Glutamatergic neuron (in vitro differentiated cells): ENCODE measurements around the gene VTI1A. TPM values are rescaled to one million over a fixed set of nuclear protein-coding genes. Genes with fewer than 3 reads are reported as not detected.
"Not testable (repeated sequence)": the region's sequence is repeated elsewhere in the genome, so short reads cannot be mapped to it uniquely, and the experiment has no call there.

ENCODE experiments used
- DNase-seq: peaks from one replicate; pipeline ENCODE4 v3.0.0; 2022
- H3K27ac Mint-ChIP-seq: one replicate; pipeline ENCODE4 v1.8.0; 2020; ENCODE audit warnings: mild to moderate bottlenecking, mixed read lengths, inconsistent platforms; ENCODE audit not compliant: unreplicated experiment
- H3K27me3 Mint-ChIP-seq: one replicate; pipeline ENCODE4 v1.8.0; 2020; ENCODE audit warnings: mild to moderate bottlenecking, moderate library complexity, mixed read lengths, inconsistent platforms; ENCODE audit not compliant: unreplicated experiment
- H3K36me3 Mint-ChIP-seq: one replicate; pipeline ENCODE4 v1.8.0; 2020; ENCODE audit warnings: mild to moderate bottlenecking, mixed read lengths, inconsistent platforms; ENCODE audit not compliant: unreplicated experiment
- H3K4me1 Mint-ChIP-seq: one replicate; pipeline ENCODE4 v1.8.0; 2020; ENCODE audit warnings: mild to moderate bottlenecking, low read depth, mixed read lengths, inconsistent platforms; ENCODE audit not compliant: unreplicated experiment
- H3K4me3 Mint-ChIP-seq: one replicate; pipeline ENCODE4 v1.8.0; 2020; ENCODE audit warnings: mild to moderate bottlenecking, mixed read lengths, inconsistent platforms; ENCODE audit not compliant: unreplicated experiment
- H3K9me3 Mint-ChIP-seq: one replicate; pipeline ENCODE4 v1.8.0; 2020; ENCODE audit warnings: mild to moderate bottlenecking, moderate library complexity, mixed read lengths, inconsistent platforms; ENCODE audit not compliant: unreplicated experiment
- total RNA-seq: library from RNA; stranded (reverse); fragmentation: NEBNext Ultra II Directional; extraction: Animal tissue kit (Norgen Biotek cat#: 25700); gene quantifications from one replicate; pipeline ENCODE4 v1.2.1, GENCODE V29; 2021; ENCODE audit not compliant: unreplicated experiment
- TF ChIP-seq, protein P1 (sequence below): fragments of 200-600 bp; sonication (generic); IDR thresholded peaks from one replicate; pipeline ENCODE4 v1.5.0; 2021; ENCODE audit not compliant: partially characterized antibody, unreplicated experiment

The VTI1A gene
- total RNA-seq, 1 donor from 2014 or later: 61.0 TPM

DNA sequence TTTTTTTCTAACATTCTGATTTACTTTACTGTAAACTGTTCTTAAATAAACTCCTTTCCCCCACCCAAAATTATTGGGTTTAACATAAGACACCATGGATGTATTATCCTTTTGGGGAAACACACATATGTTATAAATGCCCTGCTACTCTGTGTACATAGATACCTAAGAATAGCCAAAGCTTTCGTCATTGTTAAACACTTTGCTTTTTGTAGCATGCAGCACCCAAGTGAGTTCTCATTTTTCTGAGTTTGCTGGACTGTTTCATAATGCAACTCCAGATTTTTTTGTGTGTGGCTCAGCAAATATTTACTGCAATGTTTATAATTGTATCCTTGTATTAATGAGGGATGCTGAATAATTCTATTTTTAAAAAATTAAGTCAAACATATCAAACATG, 86.9 kb downstream of the VTI1A start:
- Mint-ChIP-seq H3K4me1 (peaks cover 11% of the 10 kb centered on the region), H3K27me3 (no peaks in the 10 kb centered on the region), H3K27ac (no peak overlapping the region), H3K4me3 (no peak overlapping the region), H3K36me3 (no peaks in the 10 kb centered on the region), H3K9me3 (no peaks in the 10 kb centered on the region)
- TF ChIP-seq, protein P1, sequence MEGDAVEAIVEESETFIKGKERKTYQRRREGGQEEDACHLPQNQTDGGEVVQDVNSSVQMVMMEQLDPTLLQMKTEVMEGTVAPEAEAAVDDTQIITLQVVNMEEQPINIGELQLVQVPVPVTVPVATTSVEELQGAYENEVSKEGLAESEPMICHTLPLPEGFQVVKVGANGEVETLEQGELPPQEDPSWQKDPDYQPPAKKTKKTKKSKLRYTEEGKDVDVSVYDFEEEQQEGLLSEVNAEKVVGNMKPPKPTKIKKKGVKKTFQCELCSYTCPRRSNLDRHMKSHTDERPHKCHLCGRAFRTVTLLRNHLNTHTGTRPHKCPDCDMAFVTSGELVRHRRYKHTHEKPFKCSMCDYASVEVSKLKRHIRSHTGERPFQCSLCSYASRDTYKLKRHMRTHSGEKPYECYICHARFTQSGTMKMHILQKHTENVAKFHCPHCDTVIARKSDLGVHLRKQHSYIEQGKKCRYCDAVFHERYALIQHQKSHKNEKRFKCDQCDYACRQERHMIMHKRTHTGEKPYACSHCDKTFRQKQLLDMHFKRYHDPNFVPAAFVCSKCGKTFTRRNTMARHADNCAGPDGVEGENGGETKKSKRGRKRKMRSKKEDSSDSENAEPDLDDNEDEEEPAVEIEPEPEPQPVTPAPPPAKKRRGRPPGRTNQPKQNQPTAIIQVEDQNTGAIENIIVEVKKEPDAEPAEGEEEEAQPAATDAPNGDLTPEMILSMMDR: no peak
- DNase-seq: no peak

DNA sequence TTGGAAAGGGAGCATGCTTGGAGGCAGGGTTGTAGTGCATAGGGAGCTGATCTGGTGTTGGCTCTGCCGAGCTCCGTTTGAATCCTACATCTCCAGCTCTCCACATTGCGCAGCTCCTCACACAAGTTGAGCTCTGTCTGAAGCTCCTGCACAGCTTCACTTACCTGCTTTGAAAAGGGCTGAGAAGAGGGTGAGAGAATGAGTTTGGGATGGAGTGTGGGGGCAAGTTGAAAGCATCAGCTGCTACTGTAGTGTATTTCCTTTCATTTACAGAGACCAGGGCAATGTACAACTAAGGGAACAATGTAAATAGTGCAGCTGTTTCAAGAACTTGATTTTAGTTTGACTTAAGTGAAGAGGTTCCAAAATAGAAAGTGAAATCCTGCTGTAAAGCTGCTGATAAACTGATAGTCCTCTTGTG, 88.5 kb downstream of the VTI1A start:
- Mint-ChIP-seq H3K27me3 (no peaks in the 10 kb centered on the region), H3K4me3 (no peak overlapping the region), H3K36me3 (no peaks in the 10 kb centered on the region), H3K9me3 (no peaks in the 10 kb centered on the region), H3K27ac (no peak overlapping the region), H3K4me1 (peaks cover 11% of the 10 kb centered on the region)
- DNase-seq: no peak
- TF ChIP-seq, protein P1: no peak

DNA sequence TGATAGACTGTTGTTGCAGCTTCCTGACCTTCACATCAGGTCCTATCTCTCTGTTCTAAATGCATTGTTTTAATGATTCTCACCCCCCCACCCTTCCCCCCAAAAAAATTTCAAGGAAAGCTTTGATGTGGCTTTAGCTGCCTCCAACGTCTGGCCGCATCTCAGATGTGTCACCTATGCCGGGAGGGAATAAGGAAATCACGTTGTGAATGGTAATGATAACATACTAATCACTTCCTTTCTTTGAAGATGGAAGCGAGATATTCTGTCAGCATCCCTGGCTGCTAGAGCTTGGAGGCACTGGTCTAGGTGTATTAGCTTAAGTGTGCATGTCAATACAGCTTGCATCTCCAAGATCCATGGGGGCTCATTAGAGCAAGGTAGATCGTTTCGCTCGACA, 89.6 kb downstream of the VTI1A start:
- DNase-seq: no peak
- H3K4me1 Mint-ChIP-seq: peaks cover 6% of the 10 kb centered on the region
- H3K4me3 Mint-ChIP-seq: no peak overlapping the region
- H3K36me3 Mint-ChIP-seq: no peaks in the 10 kb centered on the region
- H3K27ac Mint-ChIP-seq: no peak overlapping the region
- H3K9me3 Mint-ChIP-seq: no peaks in the 10 kb centered on the region
- TF ChIP-seq, protein P1: no peak
- H3K27me3 Mint-ChIP-seq: no peaks in the 10 kb centered on the region

DNA sequence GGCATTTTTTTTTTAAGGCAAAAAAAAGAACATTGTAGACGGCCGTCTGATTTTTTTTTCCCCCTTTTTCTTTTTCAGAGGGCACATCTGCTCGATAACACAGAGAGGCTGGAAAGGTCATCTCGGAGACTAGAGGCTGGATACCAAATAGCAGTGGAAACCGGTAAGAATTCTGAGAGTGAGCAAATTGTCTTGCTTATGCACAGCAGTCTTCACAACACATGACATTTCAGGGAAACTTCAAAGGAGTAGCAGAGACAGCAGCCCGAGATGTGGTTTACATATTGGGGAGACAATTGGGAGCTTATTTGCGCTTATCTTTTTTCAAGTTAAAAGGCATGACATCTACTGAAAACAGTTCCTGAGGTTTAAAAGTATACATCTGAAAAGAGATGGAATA, 91.2 kb downstream of the VTI1A start:
- Mint-ChIP-seq H3K9me3 (no peaks in the 10 kb centered on the region), H3K36me3 (no peaks in the 10 kb centered on the region), H3K4me3 (no peak overlapping the region), H3K27me3 (no peaks in the 10 kb centered on the region), H3K4me1 (peaks cover 3% of the 10 kb centered on the region), H3K27ac (no peak overlapping the region)
- TF ChIP-seq, protein P1: no peak
- no peak for DNase-seq

DNA sequence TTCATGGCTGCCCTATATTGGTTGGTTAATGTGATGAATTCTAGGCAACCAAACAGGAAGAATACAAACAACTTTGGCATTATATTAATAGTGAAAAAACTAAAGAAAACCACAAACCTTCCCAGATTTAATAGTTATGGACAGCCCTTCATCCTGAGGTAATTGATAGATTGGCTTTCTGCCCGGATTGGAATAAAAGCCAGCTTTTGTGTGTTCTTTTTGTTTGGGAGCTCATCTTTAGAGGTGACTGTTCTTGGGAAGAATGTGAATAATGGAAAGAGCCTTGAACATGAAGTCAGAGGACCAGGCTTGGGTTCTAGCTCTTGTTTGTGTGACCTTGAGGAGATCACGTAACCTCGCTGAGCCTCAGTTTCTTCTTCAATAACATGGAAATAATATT, 92.3 kb downstream of the VTI1A start:
- H3K9me3 Mint-ChIP-seq: no peaks in the 10 kb centered on the region
- H3K36me3 Mint-ChIP-seq: no peaks in the 10 kb centered on the region
- no peak overlapping the region for H3K4me3 Mint-ChIP-seq
- no peak overlapping the region for H3K27ac Mint-ChIP-seq
- H3K27me3 Mint-ChIP-seq: no peaks in the 10 kb centered on the region
- TF ChIP-seq, protein P1: no peak
- no peak for DNase-seq
- H3K4me1 Mint-ChIP-seq: peaks cover 3% of the 10 kb centered on the region

DNA sequence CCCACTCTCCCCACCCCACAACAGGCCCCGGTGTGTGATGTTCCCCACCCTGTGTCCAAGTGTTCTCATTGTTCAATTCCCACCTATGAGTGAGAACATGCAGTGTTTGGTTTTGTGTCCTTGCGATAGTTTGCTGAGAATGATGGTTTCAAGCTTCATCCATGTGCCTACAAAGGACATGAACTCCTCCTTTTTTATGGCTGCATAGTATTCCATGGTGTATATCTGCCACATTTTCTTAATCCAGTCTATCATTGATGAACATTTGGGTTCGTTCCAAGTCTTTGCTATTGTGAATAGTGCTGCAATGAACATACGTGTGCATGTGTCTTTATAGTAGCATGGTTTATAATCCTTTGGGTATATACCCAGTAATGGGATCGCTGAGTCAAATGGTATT, 95.8 kb downstream of the VTI1A start:
- DNase-seq, H3K4me1 Mint-ChIP-seq, H3K36me3 Mint-ChIP-seq, H3K4me3 Mint-ChIP-seq, H3K27me3 Mint-ChIP-seq, H3K27ac Mint-ChIP-seq, H3K9me3 Mint-ChIP-seq: not testable (repeated sequence)
